T-helper 1 cell (primary cell): ENCODE data around the gene DIO3.
"Not testable (repeated sequence)": the region's sequence is repeated elsewhere in the genome, so short reads cannot be mapped to it uniquely, and the experiment has no call there.

Experiments used
- DNase-seq, 5 donors: peaks; one replicate each; pipeline ENCODE4 v3.0.0-alpha.2; 2012 to 2020

DIO3 gene

DNA sequence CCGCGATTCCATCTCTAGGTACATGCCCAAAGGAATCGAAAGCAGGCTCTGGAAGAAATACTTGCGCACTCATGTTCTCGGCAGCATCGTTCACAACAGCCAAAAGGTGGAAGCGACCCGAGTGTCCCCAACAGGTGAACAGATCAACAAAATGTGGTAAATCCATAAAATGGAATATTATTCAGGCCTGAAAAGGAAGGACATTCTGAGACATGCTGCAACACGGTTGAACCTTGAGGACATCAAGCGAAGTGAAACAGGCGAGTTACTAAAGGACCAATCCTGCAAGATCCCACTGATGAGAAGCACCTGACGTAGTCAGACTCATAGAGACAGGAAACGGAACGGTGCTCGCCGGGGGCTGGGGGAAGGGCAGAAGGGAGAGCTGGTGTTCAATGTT lies 17.5 kb upstream of the DIO3 start:
- DNase-seq, result no peak

DNA sequence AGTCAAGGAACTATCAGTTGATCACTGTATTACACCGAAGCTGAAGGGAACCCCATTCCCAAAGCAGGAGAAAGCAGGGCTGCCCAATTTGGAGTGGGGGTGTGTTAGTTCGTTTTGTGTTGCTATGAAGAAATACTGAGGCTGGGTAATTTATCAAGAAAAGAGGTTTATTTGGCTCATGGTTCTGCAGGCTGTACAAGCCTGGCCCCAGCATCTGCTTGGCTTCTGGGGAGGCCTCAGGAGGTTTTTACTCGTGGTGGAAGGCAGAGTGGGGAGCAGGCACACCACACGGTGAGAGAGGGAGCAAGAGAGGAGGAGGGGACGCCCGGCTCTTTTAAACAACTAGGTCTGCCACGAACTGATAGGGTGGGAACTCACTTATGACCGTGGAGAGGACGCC lies 16.7 kb upstream of the DIO3 start:
- no peak for DNase-seq

DNA sequence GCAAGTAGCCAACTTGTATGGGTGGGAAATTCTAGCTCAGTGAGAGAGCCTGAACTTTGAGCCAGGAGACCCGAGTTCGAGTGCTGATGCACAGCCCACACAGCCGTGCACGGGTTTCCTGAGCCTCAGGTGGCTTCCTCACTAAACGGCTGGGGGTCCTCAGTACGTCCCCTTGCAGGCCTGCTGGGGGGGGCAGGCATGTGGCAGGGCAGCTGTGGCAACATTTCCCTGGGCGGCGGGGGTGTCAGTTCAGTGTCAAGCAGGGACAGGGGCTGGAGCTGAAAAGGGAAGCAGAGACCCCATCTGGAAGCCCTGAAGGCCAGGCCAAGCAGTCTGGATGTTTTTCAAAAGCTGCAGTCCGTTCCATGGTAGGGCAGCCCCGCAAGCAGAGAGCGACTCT lies 14.6 kb upstream of the DIO3 start:
- no peak for DNase-seq

DNA sequence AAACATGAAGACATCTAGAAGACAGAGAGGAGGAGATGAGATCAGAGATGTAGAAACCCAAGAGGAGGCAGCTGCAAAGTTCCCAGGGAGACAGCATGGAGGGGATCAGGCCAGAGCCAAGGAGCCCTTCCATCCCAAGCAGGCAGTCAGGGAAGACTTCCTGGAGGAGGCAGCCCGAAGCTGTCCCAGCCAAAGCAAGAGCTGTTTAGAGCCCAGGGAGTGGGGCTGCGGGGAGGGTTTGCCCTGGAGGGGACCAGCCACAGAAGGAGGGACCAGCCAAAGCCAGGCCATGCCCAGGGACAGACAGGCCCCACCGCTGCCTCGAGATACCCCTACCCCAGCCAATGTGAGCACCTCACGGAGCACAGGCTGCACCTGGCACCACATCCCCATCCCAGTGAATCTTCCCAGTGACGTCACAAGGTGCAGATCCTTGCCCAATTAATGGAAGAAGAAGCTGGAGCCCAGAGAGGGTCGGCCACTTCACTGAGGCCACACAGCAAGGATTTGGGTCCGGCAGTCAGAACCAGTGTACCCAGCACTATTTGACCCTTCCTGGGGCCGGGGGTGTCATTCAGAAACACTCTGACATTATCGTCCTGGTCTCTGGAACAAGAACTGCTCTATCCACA lies 14.1 kb upstream of the DIO3 start:
- no peak for DNase-seq

DNA sequence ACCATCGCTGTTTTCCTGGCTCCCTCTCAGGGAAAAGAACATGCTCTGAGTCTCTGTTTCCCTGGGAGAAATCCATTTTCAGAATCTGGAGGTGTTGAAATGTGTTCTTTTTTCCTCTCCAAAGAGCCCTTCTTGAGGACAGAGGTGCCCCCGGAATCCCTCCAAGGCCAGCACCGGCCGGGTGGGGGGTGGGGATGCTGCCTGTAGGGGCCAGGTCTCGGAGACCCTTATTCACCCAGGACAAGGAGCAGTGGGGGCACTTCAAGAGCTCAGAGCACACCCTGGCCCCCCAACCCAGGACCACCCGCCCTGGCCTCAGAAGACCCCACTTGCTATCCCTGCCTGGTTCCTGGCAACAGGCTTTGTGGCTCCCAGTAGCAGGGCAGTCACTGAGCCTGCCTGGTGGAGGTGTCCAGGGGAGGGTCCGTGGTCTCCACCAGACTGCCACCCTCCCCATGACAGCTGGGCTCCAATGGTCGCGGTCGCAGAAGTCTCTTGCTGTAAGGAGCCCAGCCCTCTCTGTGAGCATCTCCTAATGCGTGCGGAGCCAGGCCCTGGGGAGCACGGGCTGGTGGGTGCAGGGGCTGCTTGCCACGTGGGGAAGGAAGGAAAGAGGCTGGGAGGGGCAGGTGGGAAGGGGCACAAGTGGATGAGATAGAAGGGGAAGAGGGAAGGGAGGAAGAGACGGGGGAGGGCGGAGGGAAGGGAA lies 13.2 kb upstream of the DIO3 start:
- no peak for DNase-seq

DNA sequence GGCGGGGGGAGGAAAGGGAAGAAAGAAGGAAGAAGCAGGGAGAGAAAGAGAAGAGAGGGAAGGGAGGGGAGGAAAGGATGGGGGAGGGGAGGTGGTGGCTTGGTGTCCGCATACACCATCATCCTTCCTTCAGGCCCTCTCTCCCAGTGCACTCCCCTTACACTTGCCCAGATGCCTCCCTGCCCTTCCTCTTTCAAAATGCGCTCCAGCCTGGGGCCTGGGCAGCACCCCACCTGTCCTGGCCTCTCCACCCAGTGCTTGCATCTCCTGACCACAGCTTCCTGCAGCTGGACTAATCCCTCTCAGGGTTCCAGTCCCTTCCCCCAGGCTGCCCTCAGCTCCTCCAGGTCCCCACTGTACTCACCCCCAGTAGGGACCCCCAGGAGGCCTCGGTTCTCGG lies 12.6 kb upstream of the DIO3 start:
- DNase-seq, result no peak

GRCh38 chr14:101549154-101549553 lies 12.1 kb upstream of the DIO3 start:
- no peak for DNase-seq

GRCh38 chr14:101550202-101550912 lies 10.9 kb upstream of the DIO3 start:
- DNase-seq, result not testable (repeated sequence)

- no peak for DNase-seq
Measured at GRCh38 chr14:101551729-101552595, 9.3 kb upstream of the DIO3 start.

- DNase-seq, result no peak
Measured at GRCh38 chr14:101552786-101553231, 8.5 kb upstream of the DIO3 start.

DNA sequence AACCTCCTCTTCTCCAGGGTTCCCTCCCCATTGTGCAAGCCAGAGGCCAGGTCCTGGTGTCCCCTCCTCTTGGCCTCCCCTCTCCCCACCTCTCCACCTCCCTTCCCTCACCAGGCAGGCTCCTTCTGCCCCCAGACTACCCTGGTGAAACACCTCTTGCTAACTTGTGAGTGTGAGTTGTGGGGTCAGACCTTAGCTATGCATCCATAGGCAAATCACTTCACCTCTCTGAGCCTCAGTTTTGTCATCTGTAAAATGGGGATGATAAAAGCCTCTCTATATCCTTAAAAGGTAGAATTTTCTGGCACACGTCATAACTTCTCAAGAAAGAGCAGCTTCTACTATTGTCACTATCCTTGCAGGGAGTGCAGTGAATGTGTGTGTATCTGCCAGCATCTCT lies 7.9 kb upstream of the DIO3 start:
- DNase-seq, result no peak

DNA sequence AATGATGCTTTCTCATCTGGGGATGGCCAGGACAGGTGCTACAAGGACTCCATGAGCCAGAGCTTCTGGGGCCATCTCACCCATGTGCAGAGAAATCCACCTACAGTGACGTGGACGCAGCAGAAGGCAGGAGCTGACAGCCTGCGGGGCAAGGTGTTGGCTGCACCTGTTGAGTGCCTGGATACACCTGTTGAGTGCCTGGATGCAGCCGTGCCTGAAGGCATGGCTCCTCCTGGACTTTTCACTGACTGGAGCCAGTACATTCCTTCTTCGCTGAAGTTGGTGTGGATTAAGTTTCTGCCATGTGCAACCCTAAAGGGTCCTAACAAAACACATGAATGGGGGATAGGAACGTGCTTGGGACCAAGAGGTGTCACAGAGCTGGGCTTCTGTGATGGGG lies 7.4 kb upstream of the DIO3 start:
- no peak for DNase-seq

GRCh38 chr14:101554991-101555668 lies 6.2 kb upstream of the DIO3 start:
- DNase-seq, result no peak

- not testable (repeated sequence) for DNase-seq
Measured at GRCh38 chr14:101555669-101556043, 5.6 kb upstream of the DIO3 start.

- DNase-seq, result no peak
Measured at GRCh38 chr14:101556131-101556530, 5.2 kb upstream of the DIO3 start.

DNA sequence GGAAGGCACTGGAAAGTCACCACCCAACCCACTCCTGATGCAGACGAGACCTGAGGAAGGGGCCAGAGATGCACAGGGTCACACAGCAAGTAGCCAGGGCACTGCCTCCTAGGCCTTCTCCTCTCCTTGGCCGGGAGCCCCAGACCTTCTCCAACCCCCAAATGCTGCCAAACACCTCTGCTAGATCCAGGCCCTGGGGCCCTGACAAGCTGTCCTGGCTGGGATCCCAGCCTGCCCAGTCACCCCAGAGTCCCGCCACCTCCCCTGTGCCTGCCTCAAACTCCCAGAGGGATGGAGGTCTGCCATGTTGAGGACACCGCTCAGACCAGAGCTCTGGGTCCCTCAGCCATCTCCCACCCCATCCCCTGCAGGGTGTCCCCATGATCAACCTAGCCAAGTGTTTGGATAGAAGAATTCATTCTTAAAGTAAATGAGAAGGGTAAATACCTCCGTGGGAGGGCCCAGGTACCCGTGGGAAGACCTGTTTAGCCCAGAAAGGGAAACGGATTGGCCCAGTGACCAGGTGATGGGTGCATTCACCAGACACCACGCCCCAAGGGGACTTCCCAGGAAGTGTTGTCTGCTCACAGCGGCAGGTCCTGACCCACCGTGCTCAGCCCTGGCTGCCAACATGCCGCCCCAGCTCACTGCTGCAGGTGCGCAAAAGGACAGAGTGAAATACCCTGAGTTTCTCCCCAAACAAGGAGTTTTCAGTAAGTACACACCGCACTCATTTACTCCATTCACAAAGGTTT lies 4.6 kb upstream of the DIO3 start:
- no peak for DNase-seq

DNA sequence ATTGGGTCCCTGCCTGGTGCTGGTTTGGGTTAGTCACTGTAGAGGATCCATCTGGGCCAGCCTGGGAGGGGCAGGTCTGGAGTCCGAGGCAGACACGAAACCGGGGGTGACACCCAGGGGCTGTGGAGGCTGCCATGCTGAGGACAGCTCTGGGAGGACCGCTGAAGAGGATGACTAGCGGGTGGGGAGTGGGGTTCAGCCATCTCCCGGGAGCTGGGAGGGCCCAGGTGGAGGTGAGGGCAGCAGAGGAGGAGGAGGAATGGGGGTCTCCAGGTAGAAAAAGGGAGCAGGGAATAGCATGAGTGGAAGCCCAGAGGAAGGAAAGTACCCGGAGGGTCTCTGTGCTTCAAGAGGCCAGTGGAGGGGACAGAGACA lies 4.0 kb upstream of the DIO3 start:
- no peak for DNase-seq

DNA sequence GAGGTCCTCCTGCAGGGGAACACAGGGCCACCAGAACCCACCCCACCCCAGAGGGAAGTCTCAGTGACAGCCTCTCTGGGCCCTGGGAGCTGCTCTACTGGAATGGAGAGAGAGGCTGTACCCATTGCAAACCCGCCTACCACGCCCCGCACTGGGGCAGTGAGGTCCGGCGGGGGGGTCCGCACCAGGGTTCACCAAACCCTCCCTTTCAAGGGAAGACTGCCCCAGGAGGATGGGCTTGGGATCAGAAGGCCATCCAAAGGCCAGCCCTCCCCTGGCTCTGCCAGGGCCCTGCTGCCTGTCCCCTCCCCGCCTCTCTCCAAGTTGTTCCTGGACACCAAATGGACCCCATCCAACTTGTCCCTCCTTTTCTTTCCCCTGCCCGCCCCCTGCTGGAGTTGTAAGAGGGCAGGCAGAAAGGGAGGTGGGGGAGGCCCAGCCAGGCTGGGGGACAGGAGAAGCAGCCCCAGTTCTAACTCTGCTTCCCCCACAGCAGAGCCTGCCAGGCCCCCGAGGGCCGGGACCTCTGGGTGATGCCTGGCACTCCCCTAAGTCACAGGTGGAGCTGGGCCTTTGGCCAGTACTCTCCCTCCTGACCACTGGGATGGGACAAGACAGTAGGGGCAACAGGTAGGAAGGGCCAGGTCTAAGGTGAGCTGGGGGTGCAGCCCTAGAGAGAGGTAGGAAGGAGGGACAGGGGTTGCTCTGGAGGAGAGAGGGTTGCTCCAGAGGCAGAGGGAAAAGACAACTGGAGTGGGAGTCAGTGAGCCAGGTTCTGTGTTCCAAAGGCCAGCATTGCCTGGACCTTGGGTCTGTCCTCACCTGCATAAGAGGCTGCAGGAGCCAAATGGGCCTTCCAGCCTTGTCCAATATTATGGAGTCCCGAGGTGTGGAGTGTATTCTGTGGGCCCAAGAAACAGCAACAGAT lies 3.2 kb upstream of the DIO3 start:
- no peak for DNase-seq

DNA sequence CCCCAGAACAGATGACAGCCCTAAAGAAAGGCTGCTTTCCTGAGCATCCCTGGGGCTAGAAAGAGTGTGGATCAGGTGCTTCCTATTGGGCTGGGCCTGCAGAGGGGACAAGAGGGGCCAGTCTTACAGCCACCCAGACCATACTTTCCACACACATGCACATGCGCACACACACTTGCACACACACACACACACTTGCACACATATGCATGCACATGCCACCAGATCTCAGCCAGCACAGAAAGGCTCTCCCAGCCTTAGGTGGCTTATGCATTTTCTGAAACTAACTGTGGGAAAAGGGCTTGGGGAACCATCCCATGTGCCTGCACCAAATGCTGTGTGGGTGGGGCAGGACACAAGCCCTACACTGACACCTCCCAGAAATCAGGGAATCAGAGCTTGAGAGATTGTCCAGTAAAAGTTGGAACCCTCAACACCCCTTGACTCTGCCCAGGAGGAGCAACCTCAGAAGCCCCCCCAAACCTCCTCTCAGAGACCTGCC lies 2.5 kb upstream of the DIO3 start:
- DNase-seq, result no peak

DNA sequence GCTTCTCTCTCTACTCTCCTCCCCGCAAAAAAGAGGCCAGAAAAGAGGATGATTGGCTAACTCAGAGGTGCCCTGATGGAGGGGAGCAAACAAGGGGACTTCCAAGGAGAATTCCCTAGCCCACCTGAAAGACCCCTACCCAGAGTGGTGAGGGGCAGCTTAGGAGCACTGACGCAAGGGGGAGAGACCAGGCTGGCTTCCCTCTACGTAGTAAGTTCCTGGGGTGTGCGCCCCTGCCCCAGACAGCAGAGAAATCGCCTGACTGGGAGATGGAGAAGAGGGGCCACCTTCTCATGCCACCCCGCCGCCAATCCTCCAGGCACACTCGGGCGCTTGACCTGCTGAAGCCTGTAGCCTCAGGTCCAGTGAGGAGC lies 2.1 kb upstream of the DIO3 start:
- DNase-seq, result no peak
